WTC11 (cell line): Measurements from ENCODE around the gene ST3GAL5. TPM values are rescaled to one million over a fixed set of nuclear protein-coding genes. Genes with fewer than 3 reads are reported as not detected.

Source experiments
- ATAC-seq: fragments of 200-7000 bp; cut with Tn5 transposase; 2 replicates; pipeline ENCODE4 v1.10.0; 2021; ENCODE audit warnings: mild to moderate bottlenecking, moderate library complexity
- CTCF ChIA-PET: fragments of 300-600 bp; sonication (Branson Sonifier 250); formaldehyde crosslinking; loops from one replicate; lab custom pipeline; 2021; ENCODE audit warnings: antibody characterized with exemption; lab: Charles Lee
- POLR2A ChIA-PET: fragments of 350-600 bp; sonication (Branson Sonifier 250); formaldehyde crosslinking; loops from one replicate; lab custom pipeline; 2021; ENCODE audit warnings: antibody characterized with exemption; lab: Charles Lee
- DNase-seq: peaks from one replicate; pipeline ENCODE4 v3.0.0; 2021; ENCODE audit warnings: low spot score
- H3K27ac Mint-ChIP-seq: 2 replicates; pipeline ENCODE4 v1.8.0; 2021; ENCODE audit warnings: mixed read lengths
- H3K27me3 Mint-ChIP-seq: 2 replicates; pipeline ENCODE4 v1.8.0; 2021; ENCODE audit warnings: low read depth, mild to moderate bottlenecking, moderate library complexity, mixed read lengths
- H3K36me3 Mint-ChIP-seq: 2 replicates; pipeline ENCODE4 v1.8.0; 2021; ENCODE audit warnings: mixed read lengths
- H3K4me1 Mint-ChIP-seq: 2 replicates; pipeline ENCODE4 v1.8.0; 2022; ENCODE audit warnings: mixed read lengths
- H3K4me3 Mint-ChIP-seq: 2 replicates; pipeline ENCODE4 v1.8.0; 2021; ENCODE audit warnings: mild to moderate bottlenecking, moderate library complexity, mixed read lengths
- H3K9me3 Mint-ChIP-seq: 2 replicates; pipeline ENCODE4 v1.8.0; 2021; ENCODE audit warnings: mixed read lengths
- CREM ChIP-seq: sonication (generic); formaldehyde crosslinking; IDR thresholded peaks from 2 replicates; pipeline ENCODE4 v1.8.1; 2022; ENCODE audit warnings: mild to moderate bottlenecking, missing genetic modification reagents, moderate library complexity
- EMX1 ChIP-seq: fragments of 250-450 bp; sonication (Bioruptor Pico); IDR thresholded peaks from 2 replicates; pipeline ENCODE4 v1.8.0; 2021; ENCODE audit warnings: mild to moderate bottlenecking
- FOXK1 ChIP-seq: sonication (generic); formaldehyde crosslinking; IDR thresholded peaks from 2 replicates; pipeline ENCODE4 v1.8.0; 2022; ENCODE audit warnings: mild to moderate bottlenecking, moderate library complexity, missing genetic modification reagents
- GABPB1 ChIP-seq: sonication (generic); formaldehyde crosslinking; IDR thresholded peaks from 2 replicates; pipeline ENCODE4 v1.8.1; 2023; ENCODE audit warnings: mild to moderate bottlenecking, missing genetic modification reagents
- GTF2I ChIP-seq: fragments of 250-450 bp; sonication (Bioruptor Pico); conservative IDR thresholded peaks from 2 replicates; pipeline ENCODE4 v1.4.0; 2021; ENCODE audit warnings: mild to moderate bottlenecking
- SMAD3 ChIP-seq: sonication (generic); formaldehyde crosslinking; IDR thresholded peaks from 2 replicates; pipeline ENCODE4 v1.8.0; 2022; ENCODE audit warnings: missing genetic modification reagents, mild to moderate bottlenecking, borderline replicate concordance
- TEAD1 ChIP-seq: sonication (generic); formaldehyde crosslinking; IDR thresholded peaks from 2 replicates; pipeline ENCODE4 v1.8.0; 2022; ENCODE audit warnings: mild to moderate bottlenecking, missing genetic modification reagents
- ZNF263 ChIP-seq: sonication (generic); formaldehyde crosslinking; IDR thresholded peaks from 2 replicates; pipeline ENCODE4 v1.8.1; 2022; ENCODE audit warnings: low read depth, mild to moderate bottlenecking, moderate library complexity, missing genetic modification reagents
- total RNA-seq: library from RNA; stranded (reverse); gene quantifications from 3 replicates; pipeline ENCODE4 v1.2.3, GENCODE V29; 2021
- TF ChIP-seq, protein P1 (sequence below): fragments of 250-450 bp; sonication (Bioruptor Pico); conservative IDR thresholded peaks from 2 replicates; pipeline ENCODE4 v1.9.0; 2021; ENCODE audit warnings: mild to moderate bottlenecking
- TF ChIP-seq, protein P2 (sequence below): sonication (generic); formaldehyde crosslinking; IDR thresholded peaks from 2 replicates; pipeline ENCODE4 v1.8.0; 2023; ENCODE audit warnings: missing genetic modification reagents, mild to moderate bottlenecking, borderline replicate concordance
- TF ChIP-seq, protein P3 (sequence below): sonication (generic); formaldehyde crosslinking; IDR thresholded peaks from 2 replicates; pipeline ENCODE4 v1.8.1; 2022; ENCODE audit warnings: missing genetic modification reagents, borderline replicate concordance
- TF ChIP-seq, protein P4 (sequence below): sonication (generic); formaldehyde crosslinking; conservative IDR thresholded peaks from 2 replicates; pipeline ENCODE4 v1.8.1; 2023; ENCODE audit warnings: mild to moderate bottlenecking, low read depth, missing genetic modification reagents, moderate library complexity
- TF ChIP-seq, protein P5 (sequence below): sonication (generic); formaldehyde crosslinking; IDR thresholded peaks from 2 replicates; pipeline ENCODE4 v1.8.1; 2022; ENCODE audit warnings: mild to moderate bottlenecking, missing genetic modification reagents, moderate library complexity, borderline replicate concordance

ST3GAL5 gene
- total RNA-seq, 1 experiment from 2014 or later = 5.9 TPM

DNA sequence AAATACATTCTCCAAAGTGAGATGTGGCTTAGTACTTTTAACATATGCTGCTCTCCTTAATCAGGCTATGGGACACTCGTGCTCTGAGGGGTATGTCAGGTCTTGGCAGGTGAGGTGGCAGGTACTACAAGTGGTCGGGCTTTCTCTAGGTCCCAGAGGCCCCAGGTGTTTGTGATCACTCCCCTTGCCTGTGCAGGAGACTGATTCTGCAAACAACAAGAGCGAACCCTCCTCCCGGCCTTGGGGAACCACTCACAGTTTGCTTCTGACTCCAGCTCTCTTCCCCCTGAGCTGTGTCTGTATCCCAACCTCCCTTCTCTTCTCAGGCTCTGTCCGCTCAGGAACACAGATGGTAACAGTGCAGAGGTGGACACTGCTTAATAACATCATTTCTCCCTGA is 86.9 kb downstream of the ST3GAL5 start:
- DNase-seq (no peak), ATAC-seq (no peak)
- Mint-ChIP-seq H3K36me3 (no peaks in the 10 kb centered on the region), H3K27ac (no peak overlapping the region), H3K27me3 (peaks cover 7% of the 10 kb centered on the region; the same call in 1 of the 2 replicates), H3K4me1 (no peaks in the 10 kb centered on the region), H3K4me3 (no peak overlapping the region), H3K9me3 (peaks cover 8% of the 10 kb centered on the region; the same call in 1 of the 2 replicates)
- ChIA-PET CTCF (interaction anchor here (1.1 to 2.3 kb wide), 4 partner anchors 12 to 95 kb away, joined by 3 to 13 read pairs (median 4); no protein-coding TSS in a partner anchor), POLR2A (no interaction called here)
- TF ChIP-seq, protein P1, sequence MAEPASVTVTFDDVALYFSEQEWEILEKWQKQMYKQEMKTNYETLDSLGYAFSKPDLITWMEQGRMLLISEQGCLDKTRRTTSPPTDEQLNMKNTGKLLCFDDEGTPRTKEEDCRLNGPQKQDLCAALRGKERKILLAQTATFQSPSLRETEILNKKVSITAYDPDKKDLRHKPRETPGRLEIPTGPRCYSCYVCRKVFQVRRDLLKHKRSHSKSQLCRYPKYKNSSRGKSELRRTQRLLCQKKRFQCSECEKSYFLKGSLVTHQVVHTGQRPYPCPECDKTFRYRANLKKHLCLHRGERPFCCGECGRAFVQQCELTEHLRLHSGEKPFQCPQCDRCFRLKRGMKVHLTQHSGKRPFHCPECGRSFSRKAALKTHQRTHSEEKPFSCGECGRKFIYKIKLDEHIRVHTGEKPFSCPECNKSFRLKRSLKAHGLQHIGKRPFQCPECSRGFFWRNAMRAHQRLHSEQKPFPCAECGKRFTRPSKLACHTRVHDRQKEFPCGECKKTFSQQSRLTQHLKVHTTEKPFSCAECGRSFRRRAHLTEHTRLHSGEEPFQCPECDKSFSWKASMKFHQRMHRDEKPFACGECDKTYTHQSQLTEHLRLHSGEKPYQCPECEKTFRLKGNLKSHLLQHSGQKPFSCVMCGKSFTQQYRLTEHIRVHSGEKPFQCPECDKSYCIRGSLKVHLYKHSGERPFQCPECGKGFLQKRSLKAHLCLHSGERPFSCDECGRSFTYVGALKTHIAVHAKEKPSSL (CRISPR knock-in tag) = no peak
- TF ChIP-seq, protein P2, sequence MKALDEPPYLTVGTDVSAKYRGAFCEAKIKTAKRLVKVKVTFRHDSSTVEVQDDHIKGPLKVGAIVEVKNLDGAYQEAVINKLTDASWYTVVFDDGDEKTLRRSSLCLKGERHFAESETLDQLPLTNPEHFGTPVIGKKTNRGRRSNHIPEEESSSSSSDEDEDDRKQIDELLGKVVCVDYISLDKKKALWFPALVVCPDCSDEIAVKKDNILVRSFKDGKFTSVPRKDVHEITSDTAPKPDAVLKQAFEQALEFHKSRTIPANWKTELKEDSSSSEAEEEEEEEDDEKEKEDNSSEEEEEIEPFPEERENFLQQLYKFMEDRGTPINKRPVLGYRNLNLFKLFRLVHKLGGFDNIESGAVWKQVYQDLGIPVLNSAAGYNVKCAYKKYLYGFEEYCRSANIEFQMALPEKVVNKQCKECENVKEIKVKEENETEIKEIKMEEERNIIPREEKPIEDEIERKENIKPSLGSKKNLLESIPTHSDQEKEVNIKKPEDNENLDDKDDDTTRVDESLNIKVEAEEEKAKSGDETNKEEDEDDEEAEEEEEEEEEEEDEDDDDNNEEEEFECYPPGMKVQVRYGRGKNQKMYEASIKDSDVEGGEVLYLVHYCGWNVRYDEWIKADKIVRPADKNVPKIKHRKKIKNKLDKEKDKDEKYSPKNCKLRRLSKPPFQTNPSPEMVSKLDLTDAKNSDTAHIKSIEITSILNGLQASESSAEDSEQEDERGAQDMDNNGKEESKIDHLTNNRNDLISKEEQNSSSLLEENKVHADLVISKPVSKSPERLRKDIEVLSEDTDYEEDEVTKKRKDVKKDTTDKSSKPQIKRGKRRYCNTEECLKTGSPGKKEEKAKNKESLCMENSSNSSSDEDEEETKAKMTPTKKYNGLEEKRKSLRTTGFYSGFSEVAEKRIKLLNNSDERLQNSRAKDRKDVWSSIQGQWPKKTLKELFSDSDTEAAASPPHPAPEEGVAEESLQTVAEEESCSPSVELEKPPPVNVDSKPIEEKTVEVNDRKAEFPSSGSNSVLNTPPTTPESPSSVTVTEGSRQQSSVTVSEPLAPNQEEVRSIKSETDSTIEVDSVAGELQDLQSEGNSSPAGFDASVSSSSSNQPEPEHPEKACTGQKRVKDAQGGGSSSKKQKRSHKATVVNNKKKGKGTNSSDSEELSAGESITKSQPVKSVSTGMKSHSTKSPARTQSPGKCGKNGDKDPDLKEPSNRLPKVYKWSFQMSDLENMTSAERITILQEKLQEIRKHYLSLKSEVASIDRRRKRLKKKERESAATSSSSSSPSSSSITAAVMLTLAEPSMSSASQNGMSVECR (CRISPR knock-in tag) = no peak
- TF ChIP-seq FOXK1 = no peak
- TF ChIP-seq SMAD3 = no peak
- no peak for TF ChIP-seq EMX1
- TF ChIP-seq, protein P3, sequence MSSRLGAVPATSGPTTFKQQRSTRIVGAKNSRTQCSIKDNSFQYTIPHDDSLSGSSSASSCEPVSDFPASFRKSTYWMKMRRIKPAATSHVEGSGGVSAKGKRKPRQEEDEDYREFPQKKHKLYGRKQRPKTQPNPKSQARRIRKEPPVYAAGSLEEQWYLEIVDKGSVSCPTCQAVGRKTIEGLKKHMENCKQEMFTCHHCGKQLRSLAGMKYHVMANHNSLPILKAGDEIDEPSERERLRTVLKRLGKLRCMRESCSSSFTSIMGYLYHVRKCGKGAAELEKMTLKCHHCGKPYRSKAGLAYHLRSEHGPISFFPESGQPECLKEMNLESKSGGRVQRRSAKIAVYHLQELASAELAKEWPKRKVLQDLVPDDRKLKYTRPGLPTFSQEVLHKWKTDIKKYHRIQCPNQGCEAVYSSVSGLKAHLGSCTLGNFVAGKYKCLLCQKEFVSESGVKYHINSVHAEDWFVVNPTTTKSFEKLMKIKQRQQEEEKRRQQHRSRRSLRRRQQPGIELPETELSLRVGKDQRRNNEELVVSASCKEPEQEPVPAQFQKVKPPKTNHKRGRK (CRISPR knock-in tag) = no peak
- no peak for TF ChIP-seq ZNF263 (CRISPR knock-in tag)
- no peak for TF ChIP-seq GTF2I (CRISPR knock-in tag)
- no peak for TF ChIP-seq TEAD1
- TF ChIP-seq, protein P4, sequence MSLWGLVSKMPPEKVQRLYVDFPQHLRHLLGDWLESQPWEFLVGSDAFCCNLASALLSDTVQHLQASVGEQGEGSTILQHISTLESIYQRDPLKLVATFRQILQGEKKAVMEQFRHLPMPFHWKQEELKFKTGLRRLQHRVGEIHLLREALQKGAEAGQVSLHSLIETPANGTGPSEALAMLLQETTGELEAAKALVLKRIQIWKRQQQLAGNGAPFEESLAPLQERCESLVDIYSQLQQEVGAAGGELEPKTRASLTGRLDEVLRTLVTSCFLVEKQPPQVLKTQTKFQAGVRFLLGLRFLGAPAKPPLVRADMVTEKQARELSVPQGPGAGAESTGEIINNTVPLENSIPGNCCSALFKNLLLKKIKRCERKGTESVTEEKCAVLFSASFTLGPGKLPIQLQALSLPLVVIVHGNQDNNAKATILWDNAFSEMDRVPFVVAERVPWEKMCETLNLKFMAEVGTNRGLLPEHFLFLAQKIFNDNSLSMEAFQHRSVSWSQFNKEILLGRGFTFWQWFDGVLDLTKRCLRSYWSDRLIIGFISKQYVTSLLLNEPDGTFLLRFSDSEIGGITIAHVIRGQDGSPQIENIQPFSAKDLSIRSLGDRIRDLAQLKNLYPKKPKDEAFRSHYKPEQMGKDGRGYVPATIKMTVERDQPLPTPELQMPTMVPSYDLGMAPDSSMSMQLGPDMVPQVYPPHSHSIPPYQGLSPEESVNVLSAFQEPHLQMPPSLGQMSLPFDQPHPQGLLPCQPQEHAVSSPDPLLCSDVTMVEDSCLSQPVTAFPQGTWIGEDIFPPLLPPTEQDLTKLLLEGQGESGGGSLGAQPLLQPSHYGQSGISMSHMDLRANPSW (CRISPR knock-in tag) = no peak
- no peak for TF ChIP-seq CREM

DNA sequence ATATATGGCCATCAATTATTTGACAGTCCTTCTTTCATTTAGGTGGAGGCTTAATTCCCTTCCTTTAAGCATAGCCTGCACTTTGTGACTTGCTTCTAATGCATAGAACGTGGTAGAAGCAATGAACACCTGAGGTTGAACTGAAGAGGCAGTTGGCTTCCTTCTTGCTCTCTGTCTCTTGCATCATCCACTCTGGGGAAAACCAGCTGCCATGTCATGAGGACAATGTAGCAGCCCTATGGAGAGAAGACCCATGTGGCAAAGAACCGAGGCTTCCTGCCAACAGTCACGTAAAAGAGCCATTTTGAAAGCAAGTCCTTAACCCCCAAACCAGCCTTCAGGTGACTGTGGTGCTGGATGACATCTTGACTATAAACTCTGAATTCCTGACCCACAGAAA is 88.2 kb downstream of the ST3GAL5 start:
- CTCF ChIA-PET = interaction anchor here (1.1 kb wide), 1 partner anchor 14 kb away, joined by 3 read pairs; no protein-coding TSS in a partner anchor

More for the DNA sequence above, 88.2 kb downstream of the ST3GAL5 start:
- DNase-seq (no peak), ATAC-seq (no peak)
- peak; percentile 31; the same call in 1 of the 2 replicates for TF ChIP-seq GABPB1 (CRISPR knock-in tag)
- TF ChIP-seq, protein P5, sequence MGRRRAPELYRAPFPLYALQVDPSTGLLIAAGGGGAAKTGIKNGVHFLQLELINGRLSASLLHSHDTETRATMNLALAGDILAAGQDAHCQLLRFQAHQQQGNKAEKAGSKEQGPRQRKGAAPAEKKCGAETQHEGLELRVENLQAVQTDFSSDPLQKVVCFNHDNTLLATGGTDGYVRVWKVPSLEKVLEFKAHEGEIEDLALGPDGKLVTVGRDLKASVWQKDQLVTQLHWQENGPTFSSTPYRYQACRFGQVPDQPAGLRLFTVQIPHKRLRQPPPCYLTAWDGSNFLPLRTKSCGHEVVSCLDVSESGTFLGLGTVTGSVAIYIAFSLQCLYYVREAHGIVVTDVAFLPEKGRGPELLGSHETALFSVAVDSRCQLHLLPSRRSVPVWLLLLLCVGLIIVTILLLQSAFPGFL (CRISPR knock-in tag) = no peak
- H3K27ac Mint-ChIP-seq = no peak overlapping the region
- H3K27me3 Mint-ChIP-seq = peaks cover 7% of the 10 kb centered on the region; the same call in 1 of the 2 replicates
- H3K36me3 Mint-ChIP-seq = no peaks in the 10 kb centered on the region
- no peak overlapping the region for H3K4me3 Mint-ChIP-seq
- H3K9me3 Mint-ChIP-seq = peaks cover 8% of the 10 kb centered on the region; the same call in 1 of the 2 replicates
- no peaks in the 10 kb centered on the region for H3K4me1 Mint-ChIP-seq
- POLR2A ChIA-PET = no interaction called here
